GM12874 (cell line): Measurements from ENCODE around the gene CDH4.

Experiments used
- CTCF ChIP-seq: IDR thresholded peaks from 2 replicates; pipeline ENCODE4 v1.5.1; 2011; ENCODE audit warnings: low read depth, mild to moderate bottlenecking, control low read depth, low read length, moderate library complexity; ENCODE audit not compliant: insufficient read depth

CDH4 gene

GRCh38 chr20:61582196-61582923 is 330.3 kb downstream of the CDH4 start:
- no peak for TF ChIP-seq CTCF

- TF ChIP-seq CTCF = no peak
Measured at GRCh38 chr20:61583356-61583755, 331.3 kb downstream of the CDH4 start.

GRCh38 chr20:61584851-61585250 is 332.8 kb downstream of the CDH4 start:
- TF ChIP-seq CTCF = no peak

- TF ChIP-seq CTCF = no peak
Measured at GRCh38 chr20:61585764-61586163, 333.7 kb downstream of the CDH4 start.

GRCh38 chr20:61587036-61587435 is 335.0 kb downstream of the CDH4 start:
- TF ChIP-seq CTCF = no peak

- TF ChIP-seq CTCF = no peak
Measured at GRCh38 chr20:61587681-61588289, 335.7 kb downstream of the CDH4 start.

- no peak for TF ChIP-seq CTCF
Measured at GRCh38 chr20:61588411-61589385, 336.6 kb downstream of the CDH4 start.
